Adipocyte (in vitro differentiated cells): Measurements from ENCODE around the gene CD22.
"Not testable (repeated sequence)": the region's sequence is repeated elsewhere in the genome, so short reads cannot be mapped to it uniquely, and the experiment has no call there.

Experiments
- DNase-seq: peaks from one replicate; pipeline ENCODE4 v3.0.0-alpha.2; 2015; ENCODE audit warnings: low read depth
- H3K27me3 ChIP-seq: replicated peaks from 2 replicates; pipeline ENCODE4 v1.7.0; 2013; ENCODE audit warnings: mild to moderate bottlenecking, low read length, moderate library complexity; ENCODE audit not compliant: control insufficient read depth, insufficient read depth
- H3K36me3 ChIP-seq: 2 replicates; pipeline ENCODE4 v1.7.0; 2013; ENCODE audit warnings: low read length, mild to moderate bottlenecking, moderate library complexity; ENCODE audit not compliant: control insufficient read depth, insufficient read depth, severe bottlenecking
- H3K4me1 ChIP-seq: 2 replicates; pipeline ENCODE4 v1.7.0; 2013; ENCODE audit warnings: mild to moderate bottlenecking, low read length, moderate library complexity; ENCODE audit not compliant: control insufficient read depth, insufficient read depth
- H3K4me3 ChIP-seq: 2 replicates; pipeline ENCODE4 v1.7.0; 2013; ENCODE audit warnings: mild to moderate bottlenecking, low read length, moderate library complexity
- H3K9ac ChIP-seq: 2 replicates; pipeline ENCODE4 v1.7.0; 2013; ENCODE audit warnings: mild to moderate bottlenecking, low read length, moderate library complexity
- H3K9me3 ChIP-seq: 2 replicates; pipeline ENCODE4 v1.7.0; 2013; ENCODE audit warnings: mild to moderate bottlenecking, low read length, moderate library complexity; ENCODE audit not compliant: control insufficient read depth

Gene CD22

DNA sequence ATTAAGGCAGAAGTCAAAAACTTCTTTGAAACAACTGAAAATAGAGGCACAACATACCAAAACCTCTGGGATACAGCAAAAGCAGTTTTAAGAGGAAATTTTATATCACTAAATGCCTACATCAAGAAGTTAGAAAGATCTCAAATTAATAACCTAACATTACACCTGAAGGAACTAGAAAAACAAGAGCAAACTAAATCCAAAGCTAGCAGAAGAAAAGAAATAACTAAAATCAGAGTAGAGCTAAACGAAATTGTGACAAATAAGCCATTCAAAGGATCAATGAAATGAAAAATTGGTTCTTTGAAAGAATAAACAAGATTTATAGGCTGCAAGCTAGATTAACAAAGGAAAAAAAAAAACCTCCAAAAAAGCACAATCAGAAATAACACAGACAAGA, 39.4 kb downstream of the CD22 start:
- no peak for DNase-seq

DNA sequence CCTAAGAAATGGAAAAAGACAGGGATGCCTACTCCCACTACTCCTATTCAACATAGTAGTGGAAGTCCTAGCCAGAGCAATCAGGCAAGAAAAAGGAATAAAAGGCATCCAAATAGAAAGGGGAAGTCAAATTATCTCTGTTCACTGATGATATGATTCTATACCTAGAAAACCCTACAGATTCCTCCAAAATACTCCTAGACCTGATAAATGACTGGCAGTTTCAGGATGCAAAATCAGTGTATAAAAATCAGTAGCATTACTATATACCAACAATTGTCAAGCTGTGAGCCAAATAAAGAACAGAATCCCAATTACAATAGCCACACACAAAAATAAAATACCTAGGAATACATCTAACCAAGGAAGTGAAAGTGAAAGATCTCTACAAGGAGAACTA, 40.5 kb downstream of the CD22 start:
- Histone ChIP-seq H3K4me1 (no peaks in the 10 kb centered on the region), H3K36me3 (no peaks in the 10 kb centered on the region), H3K27me3 (peaks cover 22% of the 10 kb centered on the region), H3K4me3 (no peak overlapping the region), H3K9ac (no peak overlapping the region), H3K9me3 (peaks cover 7% of the 10 kb centered on the region)
- no peak for DNase-seq

More for the DNA sequence above, 39.4 kb downstream of the CD22 start:
- no peak overlapping the region for H3K4me3 ChIP-seq
- H3K4me1 ChIP-seq: no peaks in the 10 kb centered on the region
- peaks cover 27% of the 10 kb centered on the region for H3K27me3 ChIP-seq
- no peak overlapping the region for H3K9ac ChIP-seq
- H3K9me3 ChIP-seq: peaks cover 7% of the 10 kb centered on the region
- H3K36me3 ChIP-seq: no peaks in the 10 kb centered on the region

DNA sequence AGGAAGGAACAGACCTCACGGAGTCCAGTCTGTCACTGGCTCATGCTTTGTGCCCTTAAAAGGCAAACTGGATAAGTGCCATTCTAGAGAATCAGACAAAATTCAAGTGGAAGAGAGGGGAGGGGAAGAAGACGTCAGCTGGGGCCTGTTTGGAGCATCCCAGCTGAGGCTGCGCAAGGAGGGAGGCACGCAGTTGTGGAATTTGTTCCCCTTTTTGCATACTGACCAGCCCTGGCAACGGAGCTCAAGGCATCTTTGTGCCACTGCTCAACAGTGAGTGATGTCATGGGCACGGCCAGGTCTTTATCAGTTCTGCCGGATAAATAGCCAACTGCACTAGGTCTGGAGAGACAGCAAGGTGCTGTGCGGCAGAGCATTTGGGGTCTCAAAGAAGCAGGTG, 41.7 kb downstream of the CD22 start, which contains the start of gene GPR42:
GPR42 (plus strand) TSS at position 347 of the 400 bp plus-strand sequence. CDS start 292 bp downstream, outside the sequence.
- peaks cover 7% of the 10 kb centered on the region for H3K9me3 ChIP-seq
- DNase-seq: no peak
- H3K9ac ChIP-seq: no peak within 1 kb of the TSS
- no peaks in the 10 kb centered on the region for H3K36me3 ChIP-seq
- peaks cover 20% of the 10 kb centered on the region for H3K27me3 ChIP-seq
- H3K4me1 ChIP-seq: no peaks in the 10 kb centered on the region
- no peak within 1 kb of the TSS for H3K4me3 ChIP-seq

GRCh38 chr19:35373492-35373891, 44.5 kb downstream of the CD22 start:
- Histone ChIP-seq H3K9me3 (peaks cover 10% of the 10 kb centered on the region), H3K27me3 (peaks cover 17% of the 10 kb centered on the region), H3K4me3 (no peak overlapping the region), H3K36me3 (no peaks in the 10 kb centered on the region), H3K4me1 (no peaks in the 10 kb centered on the region), H3K9ac (no peak overlapping the region)
- no peak for DNase-seq

DNA sequence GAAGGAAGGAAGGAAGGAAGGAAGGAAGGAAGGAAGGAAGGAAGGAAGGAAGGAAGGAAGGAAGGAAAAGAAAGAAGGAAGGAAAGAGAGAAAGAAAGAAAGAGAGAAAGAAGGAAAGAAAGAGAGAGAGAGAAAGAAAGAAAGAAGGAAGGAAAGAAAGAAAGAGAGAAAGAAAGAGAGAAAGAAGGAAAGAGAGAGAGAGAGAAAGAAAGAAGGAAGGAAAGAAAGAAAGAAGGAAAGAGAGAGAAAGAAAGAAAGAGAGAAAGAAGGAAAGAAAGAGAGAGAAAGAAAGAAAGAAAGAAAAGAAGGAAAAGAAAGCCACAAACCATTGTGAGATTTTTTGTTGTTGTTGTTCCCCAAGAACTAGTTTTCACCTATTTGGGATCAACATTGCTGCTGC, 45.0 kb downstream of the CD22 start:
- DNase-seq, H3K9ac ChIP-seq, H3K36me3 ChIP-seq, H3K4me1 ChIP-seq, H3K4me3 ChIP-seq: not testable (repeated sequence)
- Histone ChIP-seq H3K27me3 (peaks cover 20% of the 10 kb centered on the region), H3K9me3 (peaks cover 13% of the 10 kb centered on the region)

GRCh38 chr19:35375505-35376307, 46.7 kb downstream of the CD22 start:
- DNase-seq: no peak
- Histone ChIP-seq H3K4me1 (no peaks in the 10 kb centered on the region), H3K9ac (no peak overlapping the region), H3K27me3 (peaks cover 26% of the 10 kb centered on the region), H3K36me3 (no peaks in the 10 kb centered on the region), H3K9me3 (peaks cover 6% of the 10 kb centered on the region), H3K4me3 (no peak overlapping the region)

GRCh38 chr19:35377656-35378055, 48.7 kb downstream of the CD22 start:
- no peak for DNase-seq
- H3K4me1 ChIP-seq: no peaks in the 10 kb centered on the region
- H3K9ac ChIP-seq: no peak overlapping the region
- H3K4me3 ChIP-seq: no peak overlapping the region
- H3K27me3 ChIP-seq: peaks cover 38% of the 10 kb centered on the region
- H3K9me3 ChIP-seq: peaks cover 6% of the 10 kb centered on the region
- no peaks in the 10 kb centered on the region for H3K36me3 ChIP-seq

DNA sequence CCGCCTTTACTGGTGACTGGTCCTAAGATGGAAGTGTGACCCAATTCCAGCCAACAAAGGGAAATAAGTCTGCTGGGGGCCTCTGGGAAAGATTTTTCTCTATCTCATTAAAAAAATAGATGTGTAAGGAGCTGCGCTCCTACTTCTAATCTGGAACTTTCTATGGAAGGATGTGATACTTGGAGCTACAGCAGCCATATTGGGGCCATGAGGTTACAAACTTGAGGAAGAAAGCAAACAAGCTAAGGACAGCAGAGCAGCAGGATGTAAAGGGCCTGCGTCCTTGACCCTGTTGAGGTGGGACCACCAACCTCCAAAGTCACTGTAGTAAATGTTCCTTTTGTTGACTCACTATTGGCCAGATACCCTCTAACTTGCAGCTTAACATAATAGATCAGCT, 49.4 kb downstream of the CD22 start:
- Histone ChIP-seq H3K4me1 (peaks cover 2% of the 10 kb centered on the region), H3K36me3 (no peaks in the 10 kb centered on the region), H3K9me3 (peaks cover 6% of the 10 kb centered on the region), H3K4me3 (no peak overlapping the region), H3K9ac (no peak overlapping the region), H3K27me3 (peaks cover 37% of the 10 kb centered on the region)
- DNase-seq: no peak

DNA sequence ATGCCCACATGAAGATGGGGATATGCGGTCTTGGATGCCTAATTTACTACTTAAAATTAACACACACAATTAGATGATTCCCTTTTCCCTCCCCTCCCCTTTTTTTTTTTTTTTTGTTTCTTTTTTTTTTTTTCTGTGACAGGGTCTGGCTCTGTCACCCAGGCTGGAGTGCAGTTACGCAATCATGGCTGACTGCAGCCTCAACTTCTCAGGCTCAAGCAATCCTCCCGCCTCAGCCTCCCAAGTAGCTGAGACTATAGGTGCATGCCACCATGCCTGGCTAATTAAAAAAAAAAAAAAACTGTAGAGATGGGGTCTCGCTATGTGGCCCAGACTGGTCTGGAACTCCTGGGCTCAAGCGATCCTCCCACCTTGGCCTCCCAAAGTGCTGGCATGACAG, 50.6 kb downstream of the CD22 start:
- H3K27me3 ChIP-seq: peaks cover 32% of the 10 kb centered on the region
- H3K9ac ChIP-seq, H3K36me3 ChIP-seq, DNase-seq, H3K4me1 ChIP-seq, H3K4me3 ChIP-seq, H3K9me3 ChIP-seq: not testable (repeated sequence)

- H3K4me1 ChIP-seq: peaks cover 2% of the 10 kb centered on the region
- peaks cover 6% of the 10 kb centered on the region for H3K9me3 ChIP-seq
- DNase-seq: no peak
- H3K9ac ChIP-seq: no peak overlapping the region
- H3K4me3 ChIP-seq: no peak overlapping the region
- no peaks in the 10 kb centered on the region for H3K36me3 ChIP-seq
- peaks cover 32% of the 10 kb centered on the region for H3K27me3 ChIP-seq
Measured at GRCh38 chr19:35379992-35380391, 51.0 kb downstream of the CD22 start.

GRCh38 chr19:35380450-35381124, 51.6 kb downstream of the CD22 start:
- H3K4me3 ChIP-seq: no peak overlapping the region
- no peak overlapping the region for H3K9ac ChIP-seq
- no peaks in the 10 kb centered on the region for H3K36me3 ChIP-seq
- peaks cover 2% of the 10 kb centered on the region for H3K4me1 ChIP-seq
- DNase-seq: no peak
- H3K9me3 ChIP-seq: peaks cover 6% of the 10 kb centered on the region
- H3K27me3 ChIP-seq: peaks cover 32% of the 10 kb centered on the region
